Choroid plexus epithelial cell (primary cell): ENCODE data around the gene FGGY.

Experiments used
- DNase-seq: peaks from one replicate; pipeline ENCODE4 v3.0.0-alpha.2; 2010; ENCODE audit warnings: low read depth
- H3K4me3 ChIP-seq: 2 replicates; pipeline ENCODE4 v1.5.1; 2011; ENCODE audit warnings: low read depth, mild to moderate bottlenecking, control low read depth, low read length, moderate library complexity
- CTCF ChIP-seq: conservative IDR thresholded peaks from 2 replicates; pipeline ENCODE4 v1.5.1; 2011; ENCODE audit warnings: low read depth, mild to moderate bottlenecking, control low read depth, inconsistent platforms, low read length, moderate library complexity

The FGGY gene

GRCh38 chr1:59667020-59667419 lies 370.1 kb downstream of the FGGY start:
- no peak for DNase-seq
- no peak overlapping the region for H3K4me3 ChIP-seq
- TF ChIP-seq CTCF, result no peak

GRCh38 chr1:59669752-59670312 lies 372.9 kb downstream of the FGGY start:
- TF ChIP-seq CTCF, result no peak
- peak; percentile 91 for DNase-seq
- no peak overlapping the region for H3K4me3 ChIP-seq

DNA sequence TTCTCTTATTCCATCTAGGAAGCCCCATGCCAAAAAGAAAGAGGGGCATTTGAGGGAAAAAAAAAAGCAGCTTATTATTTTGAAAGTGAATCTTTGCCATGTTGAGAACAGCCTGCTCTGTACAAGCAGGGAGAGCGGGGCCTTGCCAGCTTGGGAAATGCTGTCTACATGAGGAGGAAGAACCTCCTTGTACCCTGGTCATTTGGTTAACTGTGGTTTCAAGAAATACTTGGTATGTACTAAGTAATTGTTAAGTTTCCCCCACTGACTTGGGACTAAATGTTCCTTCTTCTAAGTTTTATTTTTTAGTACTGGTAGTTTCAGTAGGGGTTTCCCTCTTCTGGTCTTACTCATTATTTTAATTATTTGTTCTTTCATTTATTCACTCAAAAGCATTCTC lies 373.8 kb downstream of the FGGY start:
- DNase-seq, result no peak
- H3K4me3 ChIP-seq, result no peak overlapping the region
- no peak for TF ChIP-seq CTCF

DNA sequence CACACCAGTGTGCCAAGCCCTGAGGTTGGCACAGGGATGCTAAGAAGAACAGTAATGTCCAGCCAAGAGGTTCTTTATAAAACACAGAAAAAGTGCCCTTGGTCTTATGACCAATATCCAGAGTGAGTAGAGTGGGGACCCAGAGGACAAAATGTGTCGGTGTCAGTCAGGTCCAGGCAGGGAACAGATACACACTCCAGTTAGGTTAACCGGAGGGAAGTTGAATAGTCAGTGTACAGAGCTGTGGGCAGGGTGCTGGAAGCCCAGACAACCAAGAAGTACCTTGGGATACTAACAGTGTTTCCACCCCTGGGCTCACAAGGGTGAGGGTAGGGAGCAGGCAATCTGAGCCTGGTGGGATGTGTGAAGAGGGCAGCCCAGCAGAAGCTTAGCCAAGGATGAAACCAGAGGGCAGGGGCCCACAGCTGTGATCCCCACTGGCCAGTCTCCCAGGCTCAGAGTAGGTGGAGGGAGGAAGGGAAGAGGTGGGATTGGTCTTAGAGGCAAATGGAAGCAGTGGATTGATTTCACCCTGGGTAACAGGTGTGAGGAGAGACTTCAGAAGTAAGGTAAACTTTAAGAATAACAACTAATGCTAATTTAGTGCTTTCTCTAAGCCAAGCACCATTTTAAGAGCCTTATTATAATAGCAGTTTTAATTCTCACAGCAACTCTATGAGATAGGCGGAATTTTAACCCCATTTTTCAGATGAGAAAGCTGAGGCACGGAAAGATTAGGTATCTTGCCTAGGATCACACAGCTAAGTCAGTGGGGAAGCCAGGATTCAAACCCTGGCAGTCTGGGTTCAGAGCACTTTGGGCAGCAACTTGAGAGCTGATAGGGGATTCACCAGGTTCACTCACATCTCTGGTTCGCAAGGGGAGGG lies 374.4 kb downstream of the FGGY start:
- TF ChIP-seq CTCF, result no peak
- no peak overlapping the region for H3K4me3 ChIP-seq
- no peak for DNase-seq

- DNase-seq, result no peak
- TF ChIP-seq CTCF, result no peak
- no peak overlapping the region for H3K4me3 ChIP-seq
Measured at GRCh38 chr1:59671953-59672305, 375.0 kb downstream of the FGGY start.

GRCh38 chr1:59672851-59673572 lies 376.1 kb downstream of the FGGY start:
- peak; percentile 80 for DNase-seq
- no peak for TF ChIP-seq CTCF
- no peak overlapping the region for H3K4me3 ChIP-seq
